Superior temporal gyrus (tissue), 1 donor: ENCODE data around the gene KRT5.
A peak's percentile ranks its signal among the peaks of the same experiment; 100 is the strongest.

Experiments
- DNase-seq: peaks from one replicate; pipeline ENCODE4 v3.0.0-alpha.2; 2016; ENCODE audit errors: extremely low spot score

KRT5 gene

GRCh38 chr12:52519826-52520662 lies at the start of gene KRT5:
KRT5 (minus strand) TSS chr12:52520394; CDS start chr12:52520296, 98 bp downstream.
- no peak for DNase-seq

GRCh38 chr12:52568111-52568510 lies 47.9 kb upstream of the KRT5 start:
- peak; percentile 30 for DNase-seq

- no peak for DNase-seq
Measured at GRCh38 chr12:52566847-52567291, 46.7 kb upstream of the KRT5 start.

- DNase-seq: no peak
Measured at GRCh38 chr12:52564582-52564981, 44.4 kb upstream of the KRT5 start.

GRCh38 chr12:52561880-52562449 lies 41.8 kb upstream of the KRT5 start:
- no peak for DNase-seq

- no peak for DNase-seq
Measured at GRCh38 chr12:52559979-52560378, 39.8 kb upstream of the KRT5 start.

GRCh38 chr12:52558781-52559445 lies 38.7 kb upstream of the KRT5 start:
- DNase-seq: no peak

GRCh38 chr12:52557476-52557875 lies 37.3 kb upstream of the KRT5 start:
- DNase-seq: no peak

- DNase-seq: no peak
Measured at GRCh38 chr12:52555577-52555976, 35.4 kb upstream of the KRT5 start.

GRCh38 chr12:52552681-52553195 lies 32.5 kb upstream of the KRT5 start, which contains the start of gene KRT71:
KRT71 (minus strand) TSS chr12:52553145; CDS start chr12:52553077, 68 bp downstream.
- DNase-seq: no peak

GRCh38 chr12:52552055-52552454 lies 31.9 kb upstream of the KRT5 start:
- DNase-seq: no peak

- no peak for DNase-seq
Measured at GRCh38 chr12:52551216-52551865, 31.1 kb upstream of the KRT5 start.

- DNase-seq: no peak
Measured at GRCh38 chr12:52546126-52546525, 25.9 kb upstream of the KRT5 start.

GRCh38 chr12:52543985-52544883 lies 24.0 kb upstream of the KRT5 start:
- DNase-seq: peak; percentile 64

GRCh38 chr12:52542785-52543318 lies 22.7 kb upstream of the KRT5 start:
- DNase-seq: no peak

GRCh38 chr12:52542157-52542556 lies 22.0 kb upstream of the KRT5 start:
- DNase-seq: no peak

- DNase-seq: no peak
Measured at GRCh38 chr12:52541709-52542108, 21.5 kb upstream of the KRT5 start.

GRCh38 chr12:52540531-52540930 lies 20.3 kb upstream of the KRT5 start:
- DNase-seq: no peak

GRCh38 chr12:52539821-52540173 lies 19.6 kb upstream of the KRT5 start:
- DNase-seq: no peak

- DNase-seq: no peak
Measured at GRCh38 chr12:52539083-52539820, 19.1 kb upstream of the KRT5 start.
